Chondrocyte (in vitro differentiated cells): ENCODE measurements around the gene MICALL2. TPM values are rescaled to one million over a fixed set of nuclear protein-coding genes. Genes with fewer than 3 reads are reported as not detected.
"Not testable (repeated sequence)": the region's sequence is repeated elsewhere in the genome, so short reads cannot be mapped to it uniquely, and the experiment has no call there.

Experiments
- DNase-seq: peaks from one replicate; pipeline ENCODE4 v3.0.0; 2021; ENCODE audit warnings: mixed read lengths, low spot score
- H3K27ac Mint-ChIP-seq: one replicate; pipeline ENCODE4 v1.8.0; 2021; ENCODE audit warnings: mild to moderate bottlenecking, moderate library complexity, mixed read lengths; ENCODE audit not compliant: unreplicated experiment
- H3K27me3 Mint-ChIP-seq: 2 replicates; pipeline ENCODE4 v1.8.0; 2021; ENCODE audit warnings: low read depth, mixed read lengths
- H3K36me3 Mint-ChIP-seq: 2 replicates; pipeline ENCODE4 v1.8.0; 2021; ENCODE audit warnings: low read depth, mixed read lengths
- H3K4me1 Mint-ChIP-seq: 2 replicates; pipeline ENCODE4 v1.8.0; 2021; ENCODE audit warnings: low read depth, mild to moderate bottlenecking, mixed read lengths
- H3K4me3 Mint-ChIP-seq: one replicate; pipeline ENCODE4 v1.8.0; 2021; ENCODE audit warnings: mild to moderate bottlenecking, moderate library complexity, mixed read lengths; ENCODE audit not compliant: unreplicated experiment
- H3K9me3 Mint-ChIP-seq: 2 replicates; pipeline ENCODE4 v1.8.0; 2021; ENCODE audit warnings: low read depth, mixed read lengths
- CTCF ChIP-seq: fragments of 200-600 bp; sonication (generic); IDR thresholded peaks from 2 replicates; pipeline ENCODE4 v1.5.0; 2021; ENCODE audit warnings: antibody characterized with exemption, mild to moderate bottlenecking, moderate library complexity
- total RNA-seq: library from RNA; stranded (reverse); gene quantifications from 3 replicates; pipeline ENCODE4 v1.2.1, GENCODE V29; 2021

Gene MICALL2
- total RNA-seq, 1 donor from 2014 or later: 44.5 TPM

GRCh38 chr7:1444925-1445322 is 14.3 kb downstream of the MICALL2 start:
- Mint-ChIP-seq H3K9me3 (no peaks in the 10 kb centered on the region), H3K4me3 (no peak overlapping the region), H3K36me3 (peaks cover 4% of the 10 kb centered on the region), H3K4me1 (no peaks in the 10 kb centered on the region), H3K27ac (no peak overlapping the region), H3K27me3 (no peaks in the 10 kb centered on the region)
- TF ChIP-seq CTCF: no peak
- no peak for DNase-seq

GRCh38 chr7:1444214-1444924 is 14.9 kb downstream of the MICALL2 start:
- Mint-ChIP-seq H3K4me3 (no peak overlapping the region), H3K4me1 (no peaks in the 10 kb centered on the region), H3K27me3 (no peaks in the 10 kb centered on the region), H3K9me3 (no peaks in the 10 kb centered on the region), H3K36me3 (peaks cover 5% of the 10 kb centered on the region), H3K27ac (no peak overlapping the region)
- TF ChIP-seq CTCF: no peak
- DNase-seq: no peak

GRCh38 chr7:1443587-1444200 is 15.6 kb downstream of the MICALL2 start:
- H3K27me3 Mint-ChIP-seq, H3K36me3 Mint-ChIP-seq, H3K4me3 Mint-ChIP-seq, H3K4me1 Mint-ChIP-seq, H3K9me3 Mint-ChIP-seq, DNase-seq, H3K27ac Mint-ChIP-seq: not testable (repeated sequence)

- Mint-ChIP-seq H3K4me3 (no peak overlapping the region), H3K9me3 (no peaks in the 10 kb centered on the region), H3K27me3 (no peaks in the 10 kb centered on the region), H3K36me3 (peaks cover 8% of the 10 kb centered on the region), H3K27ac (peak overlapping the region; percentile 8), H3K4me1 (no peaks in the 10 kb centered on the region)
- TF ChIP-seq CTCF: no peak
- no peak for DNase-seq
These were observed 16.7 kb downstream of the MICALL2 start for GRCh38 chr7:1442355-1443124.

GRCh38 chr7:1441615-1442354 is 17.5 kb downstream of the MICALL2 start:
- H3K4me3 Mint-ChIP-seq: no peak overlapping the region
- no peak for DNase-seq
- TF ChIP-seq CTCF: no peak
- H3K9me3 Mint-ChIP-seq: no peaks in the 10 kb centered on the region
- no peaks in the 10 kb centered on the region for H3K27me3 Mint-ChIP-seq
- no peaks in the 10 kb centered on the region for H3K4me1 Mint-ChIP-seq
- H3K36me3 Mint-ChIP-seq: peaks cover 11% of the 10 kb centered on the region
- H3K27ac Mint-ChIP-seq: no peak overlapping the region
